NT2/D1 (cell line): ENCODE data around the gene BCO2.

Source experiments
- DNase-seq: peaks from one replicate; pipeline ENCODE4 v3.0.0-alpha.2; 2011; ENCODE audit warnings: low read depth, low spot score
- H3K27me3 ChIP-seq: 2 replicates; pipeline ENCODE4 v1.6.0; 2011; ENCODE audit warnings: mild to moderate bottlenecking; ENCODE audit not compliant: insufficient read length, insufficient read depth
- H3K36me3 ChIP-seq: 2 replicates; pipeline ENCODE4 v1.6.1; 2011; ENCODE audit warnings: mild to moderate bottlenecking, low read length, mixed read lengths; ENCODE audit not compliant: insufficient read depth, insufficient read length
- H3K4me1 ChIP-seq: 2 replicates; pipeline ENCODE4 v1.5.1; 2011; ENCODE audit not compliant: insufficient read depth, insufficient read length
- H3K4me3 ChIP-seq: 2 replicates; pipeline ENCODE4 v1.5.1; 2011; ENCODE audit warnings: low read depth; ENCODE audit not compliant: insufficient read length
- H3K9ac ChIP-seq: 2 replicates; pipeline ENCODE4 v1.6.0; 2011; ENCODE audit warnings: low read depth; ENCODE audit not compliant: insufficient read length
- H3K9me3 ChIP-seq: 2 replicates; pipeline ENCODE4 v1.5.1; 2011; ENCODE audit warnings: mild to moderate bottlenecking, low read length; ENCODE audit not compliant: insufficient read depth
- SUZ12 ChIP-seq: IDR thresholded peaks from 2 replicates; pipeline ENCODE4 v1.6.1; 2011; ENCODE audit not compliant: insufficient read length, insufficient read depth; ENCODE audit errors: extremely low read depth
- YY1 ChIP-seq: IDR thresholded peaks from 2 replicates; pipeline ENCODE4 v1.6.1; 2011; ENCODE audit not compliant: insufficient read length, insufficient read depth
- ZNF274 ChIP-seq: IDR thresholded peaks from 2 replicates; pipeline ENCODE4 v1.6.1; 2011; ENCODE audit warnings: mild to moderate bottlenecking, low read depth, low read length

BCO2 gene

DNA sequence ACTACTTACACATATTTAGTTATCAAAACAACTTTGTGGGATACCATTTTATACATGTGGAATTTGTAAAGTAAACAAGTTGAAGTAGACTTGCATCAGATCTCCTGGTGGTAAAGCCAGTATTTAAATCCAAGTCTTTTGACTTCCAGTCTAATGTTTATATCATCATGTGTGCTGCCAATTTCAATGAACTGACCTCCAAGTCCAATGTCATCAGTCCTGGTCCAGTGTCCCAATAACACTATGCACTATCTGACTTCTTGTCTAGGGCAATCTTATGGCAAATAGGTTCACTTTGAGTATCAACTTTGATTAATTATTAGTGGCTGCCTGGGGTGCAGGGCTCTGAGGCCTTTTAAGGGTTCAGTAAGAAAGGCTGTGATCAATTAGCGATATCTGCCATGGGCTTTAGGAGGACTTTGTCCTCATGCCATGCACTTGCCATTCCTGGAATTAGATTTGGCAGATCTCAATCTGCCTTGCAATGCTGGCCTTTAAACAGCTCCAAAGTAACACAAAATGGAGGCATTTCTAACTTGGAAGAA, 41.3 kb downstream of the BCO2 start:
- H3K9ac ChIP-seq: no peak overlapping the region
- DNase-seq: no peak
- no peaks in the 10 kb centered on the region for H3K9me3 ChIP-seq
- H3K4me3 ChIP-seq: no peak overlapping the region
- TF ChIP-seq ZNF274 (no peak), SUZ12 (no peak), YY1 (no peak)
- H3K27me3 ChIP-seq: no peaks in the 10 kb centered on the region
- H3K4me1 ChIP-seq: no peaks in the 10 kb centered on the region
- no peaks in the 10 kb centered on the region for H3K36me3 ChIP-seq

DNA sequence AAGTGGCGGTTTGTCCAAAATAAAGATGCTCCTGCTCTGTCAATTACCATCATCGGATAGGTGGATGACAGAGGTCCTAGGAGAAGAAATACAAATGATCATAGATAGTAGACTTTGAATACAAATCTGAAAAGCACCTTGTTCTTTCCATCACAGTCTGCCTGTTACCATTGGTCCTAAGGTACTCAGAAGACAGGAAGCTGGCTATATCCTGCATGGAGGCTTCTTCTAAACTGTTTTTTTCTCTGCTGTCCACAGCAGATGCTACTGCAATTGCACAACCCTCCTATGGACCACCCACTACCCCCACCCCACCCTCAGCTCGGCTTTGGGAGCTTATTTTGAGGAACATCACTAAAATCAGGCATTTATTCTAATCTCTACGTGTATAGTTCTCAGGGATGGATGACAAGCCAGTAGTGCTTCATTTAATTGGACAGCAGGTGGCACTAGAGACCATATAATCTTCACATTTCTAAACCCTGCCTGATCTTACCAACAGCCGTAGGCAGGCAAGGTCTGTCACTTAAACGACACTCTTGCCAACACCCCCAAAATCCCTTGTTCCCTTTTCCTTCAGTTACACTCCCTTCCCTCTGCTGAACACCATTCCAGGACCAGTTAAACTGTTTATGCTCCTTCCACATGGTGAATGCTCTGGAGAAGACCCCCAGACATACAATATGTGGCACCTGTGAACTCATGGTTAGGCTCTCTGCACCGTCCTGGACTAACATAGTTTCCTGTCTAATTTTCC, 44.3 kb downstream of the BCO2 start:
- no peak for TF ChIP-seq SUZ12
- TF ChIP-seq YY1: no peak
- no peak for TF ChIP-seq ZNF274
- Histone ChIP-seq H3K4me3 (no peak overlapping the region), H3K36me3 (no peaks in the 10 kb centered on the region), H3K9me3 (no peaks in the 10 kb centered on the region), H3K9ac (no peak overlapping the region), H3K27me3 (no peaks in the 10 kb centered on the region), H3K4me1 (no peaks in the 10 kb centered on the region)
- DNase-seq: peak; percentile 72

DNA sequence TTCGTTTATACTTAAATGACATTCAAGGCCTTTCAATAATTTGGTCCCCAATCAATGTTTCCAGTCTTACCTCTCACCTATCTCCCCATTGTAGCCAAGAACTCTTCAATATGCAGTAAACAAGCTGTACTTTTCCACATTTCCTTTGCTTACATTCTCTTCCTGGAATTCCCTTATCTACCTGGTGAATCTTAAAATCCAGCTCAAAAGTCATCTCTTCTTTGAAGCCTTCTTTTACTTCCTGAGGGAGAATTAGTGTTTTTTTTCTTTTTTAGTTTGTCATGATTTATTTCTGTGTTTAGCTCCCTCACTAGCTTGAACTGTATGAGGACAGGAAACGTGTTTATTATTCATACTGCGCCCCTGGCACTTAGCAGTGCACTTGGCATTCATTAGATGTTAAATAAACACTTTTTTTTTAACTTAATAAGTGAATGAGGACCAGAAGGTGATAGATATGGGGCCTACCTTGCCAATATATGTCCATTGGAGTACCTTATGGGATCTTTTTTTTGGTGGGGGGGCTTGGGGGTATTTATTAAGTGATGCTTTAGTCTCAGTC, 46.0 kb downstream of the BCO2 start:
- Histone ChIP-seq H3K27me3 (no peaks in the 10 kb centered on the region), H3K9me3 (no peaks in the 10 kb centered on the region), H3K4me1 (no peaks in the 10 kb centered on the region), H3K9ac (no peak overlapping the region), H3K4me3 (no peak overlapping the region), H3K36me3 (no peaks in the 10 kb centered on the region)
- TF ChIP-seq SUZ12: no peak
- TF ChIP-seq YY1: no peak
- no peak for TF ChIP-seq ZNF274
- DNase-seq: no peak

DNA sequence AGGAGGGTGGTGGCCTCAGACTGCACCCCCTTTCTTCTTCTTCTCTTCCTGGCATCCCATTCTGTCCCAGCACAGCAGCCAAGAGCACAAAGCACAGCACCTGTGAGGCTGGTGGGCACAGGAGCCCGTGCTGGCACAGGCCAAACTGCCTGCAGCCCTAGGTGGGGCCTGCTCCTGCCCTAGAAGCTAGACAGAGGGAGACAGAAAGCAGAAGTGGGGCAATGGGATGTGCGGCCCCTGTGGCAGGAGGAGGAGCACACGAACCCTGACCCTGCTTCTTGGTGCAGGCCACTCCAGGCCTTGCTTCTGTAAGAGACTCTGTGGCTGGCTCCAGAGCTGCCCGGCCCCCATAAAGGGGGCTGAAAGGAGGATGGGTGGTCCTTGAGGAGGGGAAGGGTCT, 47.0 kb downstream of the BCO2 start:
- H3K36me3 ChIP-seq: no peaks in the 10 kb centered on the region
- H3K27me3 ChIP-seq: no peaks in the 10 kb centered on the region
- no peak overlapping the region for H3K4me3 ChIP-seq
- H3K9me3 ChIP-seq: no peaks in the 10 kb centered on the region
- H3K4me1 ChIP-seq: no peaks in the 10 kb centered on the region
- TF ChIP-seq ZNF274 (no peak), YY1 (no peak), SUZ12 (no peak)
- no peak for DNase-seq
- no peak overlapping the region for H3K9ac ChIP-seq

DNA sequence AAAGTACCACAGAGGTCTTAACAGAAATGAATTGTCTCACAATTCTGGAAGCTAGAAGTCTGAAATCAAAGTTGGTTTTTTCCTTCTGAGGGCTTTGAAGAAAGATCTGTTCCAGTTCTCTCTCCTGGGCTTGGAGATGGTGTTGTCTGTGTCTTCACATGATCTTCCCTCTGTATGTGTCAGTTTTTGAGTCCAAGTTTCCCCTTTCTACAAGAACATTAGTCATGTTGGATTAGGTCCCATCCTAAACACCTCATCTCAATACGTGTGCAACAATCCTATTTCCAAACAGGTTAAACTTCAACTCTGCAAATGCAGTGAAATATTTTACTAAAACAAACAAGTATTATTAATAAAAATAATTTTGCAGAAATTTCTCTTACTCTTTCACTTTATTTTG, 47.8 kb downstream of the BCO2 start:
- Histone ChIP-seq H3K27me3 (no peaks in the 10 kb centered on the region), H3K4me3 (no peak overlapping the region), H3K9me3 (no peaks in the 10 kb centered on the region), H3K36me3 (peaks cover 3% of the 10 kb centered on the region), H3K9ac (no peak overlapping the region), H3K4me1 (no peaks in the 10 kb centered on the region)
- no peak for DNase-seq
- TF ChIP-seq SUZ12: no peak
- no peak for TF ChIP-seq YY1
- TF ChIP-seq ZNF274: no peak

DNA sequence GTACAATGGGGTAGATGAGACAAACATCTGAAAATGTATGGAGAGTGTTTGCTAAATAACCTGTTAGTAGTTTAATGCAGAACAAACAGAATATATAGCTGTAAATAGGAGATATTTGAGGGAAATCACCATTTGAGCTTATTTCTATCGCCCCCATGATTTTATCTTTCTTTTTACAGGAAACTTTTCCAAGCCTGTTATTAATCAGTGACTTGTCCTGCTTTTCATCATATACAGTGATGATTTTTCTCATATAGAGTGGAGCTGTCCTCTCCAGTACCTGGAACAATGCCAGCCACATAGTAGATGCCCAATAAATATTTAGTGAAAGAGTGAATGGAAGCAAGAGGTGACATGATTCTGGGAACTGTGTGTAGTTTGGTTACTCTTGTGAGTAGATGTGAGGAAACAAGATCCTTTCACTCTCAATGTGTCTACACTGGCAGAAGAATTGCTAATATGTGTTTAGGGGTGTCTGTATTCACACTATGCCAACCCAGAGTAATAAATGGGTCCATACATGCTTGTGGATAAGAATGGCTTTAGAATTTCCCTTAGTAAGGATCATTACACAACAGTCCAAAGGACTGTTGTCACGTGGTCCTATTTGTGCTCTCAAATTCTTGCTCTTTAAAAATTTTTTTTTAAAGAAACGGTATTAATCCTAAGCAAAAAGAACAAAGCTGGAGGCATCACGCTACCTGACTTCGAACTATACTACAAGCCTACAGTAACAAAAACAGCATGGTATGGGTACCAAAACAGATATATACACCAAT, 48.6 kb downstream of the BCO2 start:
- Histone ChIP-seq H3K27me3 (no peaks in the 10 kb centered on the region), H3K4me1 (no peaks in the 10 kb centered on the region), H3K9ac (no peak overlapping the region), H3K9me3 (no peaks in the 10 kb centered on the region), H3K4me3 (no peak overlapping the region), H3K36me3 (peaks cover 9% of the 10 kb centered on the region)
- TF ChIP-seq YY1: no peak
- no peak for TF ChIP-seq ZNF274
- no peak for TF ChIP-seq SUZ12
- DNase-seq: no peak

DNA sequence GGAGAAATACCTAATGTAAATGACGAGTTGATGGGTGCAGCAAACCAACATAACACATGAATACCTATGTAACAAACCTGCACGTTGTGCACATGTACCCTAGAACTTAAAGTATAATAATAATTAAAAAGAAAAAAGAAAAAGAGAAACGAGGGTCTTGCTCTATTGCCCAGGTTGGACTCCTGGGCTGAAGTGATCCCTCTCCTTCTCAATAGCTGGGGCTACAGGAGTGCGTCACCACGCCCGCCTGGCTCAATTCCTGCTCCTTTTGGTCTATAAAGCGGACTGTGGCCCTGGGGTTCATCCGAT, 50.4 kb downstream of the BCO2 start:
- no peak for DNase-seq
- no peaks in the 10 kb centered on the region for H3K27me3 ChIP-seq
- no peaks in the 10 kb centered on the region for H3K4me1 ChIP-seq
- H3K4me3 ChIP-seq: peak overlapping the region; percentile 86
- peak overlapping the region; percentile 93 for H3K9ac ChIP-seq
- H3K36me3 ChIP-seq: peaks cover 26% of the 10 kb centered on the region
- TF ChIP-seq YY1 (no peak), SUZ12 (no peak), ZNF274 (no peak)
- no peaks in the 10 kb centered on the region for H3K9me3 ChIP-seq
